SK-N-SH treated with all-trans-retinoic acid at 6 μM for 48 hours (cell line): ENCODE results near the gene COL23A1.

ENCODE experiments used
- ATAC-seq: fragments of 200-7000 bp; cut with Tn5 transposase; 3 replicates; pipeline ENCODE4 v1.9.1; 2020; ENCODE audit warnings: mild to moderate bottlenecking, moderate library complexity
- ARNTL ChIP-seq: fragments of 450-650 bp; formaldehyde crosslinking; IDR thresholded peaks from 2 replicates; pipeline ENCODE4 v1.5.0; 2020; ENCODE audit warnings: low read depth, mild to moderate bottlenecking, moderate library complexity, borderline replicate concordance
- BACH2 ChIP-seq: fragments of 250-450 bp; sonication (Bioruptor Pico); IDR thresholded peaks from 2 replicates; pipeline ENCODE4 v1.9.0; 2021; ENCODE audit warnings: mild to moderate bottlenecking, borderline replicate concordance
- ESRRG ChIP-seq: fragments of 250-450 bp; sonication (Bioruptor Pico); IDR thresholded peaks from 2 replicates; pipeline ENCODE4 v1.6.1; 2021; ENCODE audit warnings: mild to moderate bottlenecking
- GLIS3 ChIP-seq: fragments of 250-450 bp; sonication (Bioruptor Pico); IDR thresholded peaks from 2 replicates; pipeline ENCODE4 v1.5.0; 2020; ENCODE audit warnings: mild to moderate bottlenecking, moderate library complexity
- ISL1 ChIP-seq: fragments of 250-450 bp; sonication (Bioruptor Pico); IDR thresholded peaks from 2 replicates; pipeline ENCODE4 v2.1.2; 2022; ENCODE audit warnings: mild to moderate bottlenecking, moderate library complexity
- OSR1 ChIP-seq: fragments of 250-450 bp; sonication (Bioruptor Pico); IDR thresholded peaks from 2 replicates; pipeline ENCODE4 v1.8.0; 2022; ENCODE audit warnings: moderate library complexity, mild to moderate bottlenecking, inconsistent platforms
- PPARA ChIP-seq: fragments of 250-450 bp; sonication (Bioruptor Pico); IDR thresholded peaks from 2 replicates; pipeline ENCODE4 v1.5.0; 2020; ENCODE audit warnings: mild to moderate bottlenecking, borderline replicate concordance
- SNAI2 ChIP-seq: fragments of 250-450 bp; sonication (Bioruptor Pico); IDR thresholded peaks from 2 replicates; pipeline ENCODE4 v1.5.0; 2020; ENCODE audit warnings: mild to moderate bottlenecking, moderate library complexity
- TOX ChIP-seq: fragments of 250-450 bp; sonication (Bioruptor Pico); IDR thresholded peaks from 2 replicates; pipeline ENCODE4 v1.8.0; 2021; ENCODE audit warnings: mild to moderate bottlenecking, moderate library complexity, borderline replicate concordance
- ZC3H10 ChIP-seq: fragments of 250-450 bp; sonication (Bioruptor Pico); IDR thresholded peaks from 2 replicates; pipeline ENCODE4 v1.5.1; 2021; ENCODE audit warnings: mild to moderate bottlenecking, moderate library complexity
- ZFP3 ChIP-seq: fragments of 250-450 bp; sonication (Bioruptor Pico); IDR thresholded peaks from 2 replicates; pipeline ENCODE4 v1.5.0; 2020; ENCODE audit warnings: mild to moderate bottlenecking, moderate library complexity
- ZFP30 ChIP-seq: fragments of 450-650 bp; formaldehyde crosslinking; IDR thresholded peaks from 2 replicates; pipeline ENCODE4 v1.5.0; 2022; ENCODE audit warnings: mild to moderate bottlenecking, moderate library complexity
- ZNF565 ChIP-seq: fragments of 450-650 bp; formaldehyde crosslinking; conservative IDR thresholded peaks from 2 replicates; pipeline ENCODE4 v1.5.0; 2020; ENCODE audit warnings: low read depth, mild to moderate bottlenecking, moderate library complexity
- ZNF70 ChIP-seq: fragments of 450-650 bp; formaldehyde crosslinking; IDR thresholded peaks from 2 replicates; pipeline ENCODE4 v1.5.0; 2020; ENCODE audit warnings: mild to moderate bottlenecking, moderate library complexity
- ZNF8 ChIP-seq: fragments of 450-650 bp; formaldehyde crosslinking; IDR thresholded peaks from 2 replicates; pipeline ENCODE4 v1.5.0; 2020; ENCODE audit warnings: mild to moderate bottlenecking, moderate library complexity
- TF ChIP-seq, protein P1 (sequence below): fragments of 250-450 bp; sonication (Bioruptor Pico); IDR thresholded peaks from 2 replicates; pipeline ENCODE4 v1.8.0; 2020; ENCODE audit warnings: mild to moderate bottlenecking, moderate library complexity, borderline replicate concordance
- TF ChIP-seq, protein P2 (sequence below): fragments of 250-450 bp; sonication (Bioruptor Pico); IDR thresholded peaks from 2 replicates; pipeline ENCODE4 v1.8.0; 2021; ENCODE audit warnings: low read depth, mild to moderate bottlenecking, moderate library complexity, borderline replicate concordance
- TF ChIP-seq, protein P3 (sequence below): fragments of 250-450 bp; sonication (Bioruptor Pico); IDR thresholded peaks from 2 replicates; pipeline ENCODE4 v1.5.1; 2021; ENCODE audit warnings: mild to moderate bottlenecking, moderate library complexity
- TF ChIP-seq, protein P4 (sequence below): fragments of 250-450 bp; sonication (Bioruptor Pico); IDR thresholded peaks from 2 replicates; pipeline ENCODE4 v1.5.1; 2020; ENCODE audit warnings: low read depth, mild to moderate bottlenecking, moderate library complexity

Gene COL23A1

DNA sequence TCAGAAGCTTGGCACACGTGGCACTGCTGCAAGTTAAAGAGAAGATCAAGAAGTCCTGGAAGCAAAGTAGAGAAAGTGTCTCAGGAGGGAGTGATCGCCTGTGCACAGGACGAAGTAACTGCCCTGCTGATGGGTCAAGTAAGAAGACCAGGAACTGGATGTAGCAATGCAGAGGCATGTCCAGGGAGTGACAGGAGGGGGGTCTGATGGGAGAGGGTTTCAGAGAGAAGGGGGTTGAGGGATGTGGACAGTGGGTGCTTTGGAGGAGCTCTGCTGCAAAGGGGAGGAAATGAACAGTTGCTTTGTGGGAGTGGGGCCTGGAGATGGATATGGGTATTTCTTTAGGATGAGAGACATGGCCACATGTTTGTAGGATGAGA lies 297.4 kb downstream of the COL23A1 start (continued):
- TF ChIP-seq SNAI2 (CRISPR knock-in tag) (no peak), OSR1 (CRISPR knock-in tag) (no peak), ZC3H10 (CRISPR knock-in tag) (no peak)

DNA sequence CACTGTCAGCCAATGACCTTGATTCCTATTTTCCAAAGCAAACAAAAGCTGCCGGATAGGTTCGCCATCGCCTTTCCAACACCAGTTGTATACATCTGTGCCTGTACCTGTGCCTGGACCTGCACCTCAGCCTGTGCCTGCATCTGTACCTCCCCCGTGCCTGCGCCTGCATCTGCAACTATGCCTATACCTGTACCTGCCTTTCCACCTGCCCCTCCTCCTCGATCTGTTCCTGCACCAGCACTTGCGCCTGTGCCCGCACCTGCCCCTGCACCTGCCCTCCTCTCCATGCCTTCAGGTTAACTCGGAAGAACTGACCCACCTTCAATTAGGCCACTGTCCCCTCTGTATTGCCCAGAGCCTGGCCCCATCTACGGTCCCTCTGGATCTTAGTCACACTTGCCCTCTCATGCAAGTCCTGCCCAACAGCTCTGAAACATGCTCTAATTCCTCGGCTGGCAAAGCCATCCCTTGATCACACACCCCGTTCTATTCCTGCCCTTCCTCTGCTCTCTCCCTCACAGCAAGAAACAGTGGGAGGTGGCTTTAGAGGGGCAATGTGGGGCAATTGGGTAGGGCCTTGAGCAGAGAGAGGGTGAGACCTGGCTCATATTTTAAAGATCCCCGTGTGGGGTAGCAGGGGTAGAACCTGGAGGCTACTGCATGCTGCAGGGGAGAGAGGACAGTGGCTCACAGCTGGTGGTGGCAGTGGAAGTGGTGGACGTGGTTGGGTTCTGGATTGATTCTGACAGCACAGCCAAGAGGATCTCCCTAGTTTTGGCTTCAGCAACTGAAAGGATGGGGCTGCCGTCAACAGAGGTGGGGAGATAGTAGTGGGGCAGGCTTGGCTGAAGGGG lies 298.0 kb downstream of the COL23A1 start:
- no peak for ATAC-seq

DNA sequence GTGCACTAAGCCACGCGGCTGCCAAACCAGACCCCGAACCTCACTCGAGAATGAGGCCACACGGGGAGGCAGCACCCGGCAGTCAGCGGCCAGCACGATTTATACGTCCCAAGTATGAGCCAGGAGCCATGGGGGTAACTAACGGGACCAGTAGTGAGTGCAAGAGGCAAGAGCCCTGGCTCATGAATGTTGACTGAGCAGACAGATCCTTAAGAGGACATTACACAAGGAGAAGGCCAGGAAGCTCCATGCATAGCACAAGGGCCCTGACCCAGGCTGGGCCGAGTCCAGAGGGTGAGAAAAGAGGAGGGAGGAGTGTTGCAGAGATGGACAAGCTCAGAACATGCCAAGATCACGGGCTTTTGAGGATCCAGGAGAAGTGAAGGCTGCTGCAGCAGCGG lies 299.0 kb downstream of the COL23A1 start:
- TF ChIP-seq ESRRG, result no peak
- no peak for TF ChIP-seq ZNF70 (CRISPR knock-in tag)
- no peak for TF ChIP-seq ISL1
- no peak for TF ChIP-seq GLIS3
- no peak for TF ChIP-seq ARNTL (CRISPR knock-in tag)
- no peak for TF ChIP-seq ZFP3
- ATAC-seq, result no peak

More for the DNA sequence above, 298.0 kb downstream of the COL23A1 start:
- TF ChIP-seq ZNF70 (CRISPR knock-in tag) (no peak), ZC3H10 (CRISPR knock-in tag) (no peak), ISL1 (no peak), ZFP30 (CRISPR knock-in tag) (no peak), PPARA (CRISPR knock-in tag) (no peak), ZNF8 (no peak), ESRRG (no peak), OSR1 (CRISPR knock-in tag) (no peak)
- TF ChIP-seq, protein P1, sequence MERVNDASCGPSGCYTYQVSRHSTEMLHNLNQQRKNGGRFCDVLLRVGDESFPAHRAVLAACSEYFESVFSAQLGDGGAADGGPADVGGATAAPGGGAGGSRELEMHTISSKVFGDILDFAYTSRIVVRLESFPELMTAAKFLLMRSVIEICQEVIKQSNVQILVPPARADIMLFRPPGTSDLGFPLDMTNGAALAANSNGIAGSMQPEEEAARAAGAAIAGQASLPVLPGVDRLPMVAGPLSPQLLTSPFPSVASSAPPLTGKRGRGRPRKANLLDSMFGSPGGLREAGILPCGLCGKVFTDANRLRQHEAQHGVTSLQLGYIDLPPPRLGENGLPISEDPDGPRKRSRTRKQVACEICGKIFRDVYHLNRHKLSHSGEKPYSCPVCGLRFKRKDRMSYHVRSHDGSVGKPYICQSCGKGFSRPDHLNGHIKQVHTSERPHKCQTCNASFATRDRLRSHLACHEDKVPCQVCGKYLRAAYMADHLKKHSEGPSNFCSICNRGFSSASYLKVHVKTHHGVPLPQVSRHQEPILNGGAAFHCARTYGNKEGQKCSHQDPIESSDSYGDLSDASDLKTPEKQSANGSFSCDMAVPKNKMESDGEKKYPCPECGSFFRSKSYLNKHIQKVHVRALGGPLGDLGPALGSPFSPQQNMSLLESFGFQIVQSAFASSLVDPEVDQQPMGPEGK (CRISPR knock-in tag), result no peak
- TF ChIP-seq, protein P2, sequence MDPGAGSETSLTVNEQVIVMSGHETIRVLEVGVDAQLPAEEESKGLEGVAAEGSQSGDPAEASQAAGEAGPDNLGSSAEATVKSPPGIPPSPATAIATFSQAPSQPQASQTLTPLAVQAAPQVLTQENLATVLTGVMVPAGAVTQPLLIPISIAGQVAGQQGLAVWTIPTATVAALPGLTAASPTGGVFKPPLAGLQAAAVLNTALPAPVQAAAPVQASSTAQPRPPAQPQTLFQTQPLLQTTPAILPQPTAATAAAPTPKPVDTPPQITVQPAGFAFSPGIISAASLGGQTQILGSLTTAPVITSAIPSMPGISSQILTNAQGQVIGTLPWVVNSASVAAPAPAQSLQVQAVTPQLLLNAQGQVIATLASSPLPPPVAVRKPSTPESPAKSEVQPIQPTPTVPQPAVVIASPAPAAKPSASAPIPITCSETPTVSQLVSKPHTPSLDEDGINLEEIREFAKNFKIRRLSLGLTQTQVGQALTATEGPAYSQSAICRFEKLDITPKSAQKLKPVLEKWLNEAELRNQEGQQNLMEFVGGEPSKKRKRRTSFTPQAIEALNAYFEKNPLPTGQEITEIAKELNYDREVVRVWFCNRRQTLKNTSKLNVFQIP, result no peak
- TF ChIP-seq, protein P3, sequence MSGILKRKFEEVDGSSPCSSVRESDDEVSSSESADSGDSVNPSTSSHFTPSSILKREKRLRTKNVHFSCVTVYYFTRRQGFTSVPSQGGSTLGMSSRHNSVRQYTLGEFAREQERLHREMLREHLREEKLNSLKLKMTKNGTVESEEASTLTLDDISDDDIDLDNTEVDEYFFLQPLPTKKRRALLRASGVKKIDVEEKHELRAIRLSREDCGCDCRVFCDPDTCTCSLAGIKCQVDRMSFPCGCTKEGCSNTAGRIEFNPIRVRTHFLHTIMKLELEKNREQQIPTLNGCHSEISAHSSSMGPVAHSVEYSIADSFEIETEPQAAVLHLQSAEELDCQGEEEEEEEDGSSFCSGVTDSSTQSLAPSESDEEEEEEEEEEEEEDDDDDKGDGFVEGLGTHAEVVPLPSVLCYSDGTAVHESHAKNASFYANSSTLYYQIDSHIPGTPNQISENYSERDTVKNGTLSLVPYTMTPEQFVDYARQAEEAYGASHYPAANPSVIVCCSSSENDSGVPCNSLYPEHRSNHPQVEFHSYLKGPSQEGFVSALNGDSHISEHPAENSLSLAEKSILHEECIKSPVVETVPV (CRISPR knock-in tag), result no peak

DNA sequence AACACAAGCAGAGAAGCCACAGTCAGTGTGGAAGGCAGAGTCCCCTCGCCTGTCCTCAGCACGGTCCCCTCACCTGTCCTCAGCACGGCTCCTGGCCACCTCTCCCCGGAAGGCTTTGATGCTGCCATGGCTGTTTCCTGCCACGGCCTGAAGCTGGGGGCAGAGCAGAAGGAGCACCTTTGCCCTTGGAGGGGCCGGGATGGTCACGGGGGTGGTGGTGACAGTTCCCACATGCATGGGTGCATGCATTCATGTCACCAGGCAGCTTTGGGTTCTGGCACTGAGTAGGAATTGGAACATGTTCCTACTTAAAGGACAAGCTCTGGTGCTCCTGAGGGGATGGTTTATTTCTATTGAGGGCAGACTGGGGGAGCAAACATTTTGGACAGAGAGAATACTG lies 299.8 kb downstream of the COL23A1 start:
- no peak for TF ChIP-seq ZNF70 (CRISPR knock-in tag)
- no peak for TF ChIP-seq ZNF565 (CRISPR knock-in tag)
- TF ChIP-seq, all 23 proteins: peak for 0
- ATAC-seq, result no peak

DNA sequence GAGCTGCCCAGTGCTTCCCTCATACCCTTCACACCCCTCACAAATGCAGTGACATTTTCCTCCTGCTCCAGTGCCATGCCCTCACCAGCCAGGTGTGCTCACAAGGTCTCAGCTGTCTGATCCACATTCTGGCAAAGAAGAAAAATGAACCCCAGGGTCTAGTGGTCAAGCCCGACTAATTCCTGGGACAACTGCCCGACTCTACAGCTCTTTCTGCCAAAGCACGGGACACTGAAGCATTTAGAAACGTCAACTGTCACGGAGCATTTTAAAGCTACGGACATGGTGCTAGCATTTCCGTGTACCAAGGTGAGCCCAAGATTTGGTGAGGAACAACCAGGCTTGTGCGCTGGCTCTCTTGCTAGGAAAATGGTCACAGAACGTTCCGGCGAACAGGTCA lies 300.8 kb downstream of the COL23A1 start:
- TF ChIP-seq TOX, result no peak
- TF ChIP-seq ARNTL (CRISPR knock-in tag), result no peak
- no peak for TF ChIP-seq OSR1 (CRISPR knock-in tag)
- TF ChIP-seq ZNF70 (CRISPR knock-in tag), result no peak
- no peak for TF ChIP-seq ISL1
- TF ChIP-seq ESRRG, result no peak
- no peak for TF ChIP-seq BACH2 (CRISPR knock-in tag)
- TF ChIP-seq, protein P4, sequence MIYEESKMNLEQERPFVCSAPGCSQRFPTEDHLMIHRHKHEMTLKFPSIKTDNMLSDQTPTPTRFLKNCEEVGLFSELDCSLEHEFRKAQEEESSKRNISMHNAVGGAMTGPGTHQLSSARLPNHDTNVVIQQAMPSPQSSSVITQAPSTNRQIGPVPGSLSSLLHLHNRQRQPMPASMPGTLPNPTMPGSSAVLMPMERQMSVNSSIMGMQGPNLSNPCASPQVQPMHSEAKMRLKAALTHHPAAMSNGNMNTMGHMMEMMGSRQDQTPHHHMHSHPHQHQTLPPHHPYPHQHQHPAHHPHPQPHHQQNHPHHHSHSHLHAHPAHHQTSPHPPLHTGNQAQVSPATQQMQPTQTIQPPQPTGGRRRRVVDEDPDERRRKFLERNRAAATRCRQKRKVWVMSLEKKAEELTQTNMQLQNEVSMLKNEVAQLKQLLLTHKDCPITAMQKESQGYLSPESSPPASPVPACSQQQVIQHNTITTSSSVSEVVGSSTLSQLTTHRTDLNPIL (CRISPR knock-in tag), result no peak
- ATAC-seq, result no peak
